ENCODE results near the gene REXO4. TPM values are rescaled to one million over a fixed set of nuclear protein-coding genes. Genes with fewer than 3 reads are reported as not detected.

REXO4 gene
- total and polyA plus RNA-seq, 2 of the 13 experiments (the other 11 are each of a cell fraction or from before 2014, with no cell fraction given): 18.5 to 30.4 TPM

- TF ChIP-seq DR1 (CRISPR knock-in tag; IDR thresholded peaks at IDR 0.05) (peak; percentile 58; the same call in 1 of the 2 replicates), ZFX (CRISPR knock-in tag; IDR thresholded peaks at IDR 0.05; ENCODE audit: low read depth) (peak; percentile 98), ZSCAN29 (CRISPR knock-in tag; conservative IDR thresholded peaks at IDR 0.05) (peak; percentile 72; the same call in 1 of the 2 replicates), ZBTB20 (CRISPR knock-in tag; IDR thresholded peaks at IDR 0.05; ENCODE audit: borderline replicate concordance, low read depth) (0 out of 2 replicates have a peak, but pooled peaks have one; percentile 56), FOXK2 (IDR thresholded peaks at IDR 0.05) (no peak), SALL2 (CRISPR knock-in tag; IDR thresholded peaks at IDR 0.05) (peak; percentile 70), ZIK1 (CRISPR knock-in tag; IDR thresholded peaks at IDR 0.05; ENCODE audit: borderline replicate concordance, low read depth) (peak; percentile 82; the same call in 1 of the 2 replicates), ZNF816 (CRISPR knock-in tag; IDR thresholded peaks at IDR 0.05; ENCODE audit: borderline replicate concordance) (0 out of 2 replicates have a peak, but pooled peaks have one; percentile 40), ERF (CRISPR knock-in tag; IDR thresholded peaks at IDR 0.05) (peak; percentile 34), MED1 (CRISPR knock-in tag; IDR thresholded peaks at IDR 0.05) (peak; percentile 69), ZNF234 (CRISPR knock-in tag; conservative IDR thresholded peaks at IDR 0.05) (0 out of 2 replicates have a peak, but pooled peaks have one; percentile 6), ZNF34 (CRISPR knock-in tag; IDR thresholded peaks at IDR 0.05; ENCODE audit: borderline replicate concordance) (peak; percentile 65; the same call in 1 of the 2 replicates), JUN (CRISPR knock-in tag; IDR thresholded peaks at IDR 0.05) (no peak), ZNF772 (CRISPR knock-in tag; IDR thresholded peaks at IDR 0.05) (peak; percentile 16; the same call in 1 of the 2 replicates), JDP2 (CRISPR knock-in tag; IDR thresholded peaks at IDR 0.05; ENCODE audit: borderline replicate concordance) (no peak), ZBTB43 (CRISPR knock-in tag; conservative IDR thresholded peaks at IDR 0.05) (0 out of 2 replicates have a peak, but pooled peaks have one; percentile 37), HMGXB3 (CRISPR knock-in tag; IDR thresholded peaks at IDR 0.05; ENCODE audit: borderline replicate concordance) (no peak), NCOA1 (CRISPR knock-in tag; IDR thresholded peaks at IDR 0.05) (0 out of 2 replicates have a peak, but pooled peaks have one; percentile 39), ZNF776 (CRISPR knock-in tag; IDR thresholded peaks at IDR 0.05) (peak; percentile 55; the same call in 1 of the 2 replicates), ZNF775 (CRISPR knock-in tag; IDR thresholded peaks at IDR 0.05; ENCODE audit: borderline replicate concordance) (0 out of 2 replicates have a peak, but pooled peaks have one; percentile 44), ZNF431 (CRISPR knock-in tag; IDR thresholded peaks at IDR 0.05; ENCODE audit: borderline replicate concordance, low read depth) (peak; percentile 31; the same call in 1 of the 2 replicates), AKAP8 (CRISPR knock-in tag; IDR thresholded peaks at IDR 0.05) (peak; percentile 63; the same call in 1 of the 2 replicates)
These were observed 41.8 kb downstream of the REXO4 start, which contains the start of the genes STKLD1 and SURF4 (continued) for GRCh38 chr9:133375724-133376654.
